Measurements from ENCODE around the gene PSMB8.
"Not testable (repeated sequence)": the region's sequence is repeated elsewhere in the genome, so short reads cannot be mapped to it uniquely, and the experiment has no call there.

Gene PSMB8

GRCh38 chr6:32836873-32837272 lies 7.0 kb downstream of the PSMB8 start:
- DNase-seq, result no peak

GRCh38 chr6:32835167-32835893 lies 8.5 kb downstream of the PSMB8 start:
- DNase-seq, result no peak

DNA sequence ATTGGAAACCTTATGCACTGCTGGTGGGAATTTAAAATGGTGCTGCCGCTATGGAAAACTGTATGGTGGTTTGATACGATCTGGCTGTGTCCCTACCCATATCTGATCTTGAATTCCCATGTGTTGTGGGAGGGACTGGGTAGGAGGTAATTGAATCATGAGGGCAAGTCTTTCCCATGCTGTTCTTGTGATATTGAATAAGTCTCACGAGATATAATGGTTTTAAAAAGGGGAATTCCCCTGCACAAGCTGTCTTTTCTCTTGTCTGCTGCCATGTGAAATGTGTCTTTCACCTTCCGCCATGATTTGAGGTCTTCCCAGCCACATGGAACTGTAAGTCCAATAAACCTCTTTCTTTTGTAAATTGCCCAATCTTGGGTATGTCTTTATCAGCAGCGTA lies 10.2 kb downstream of the PSMB8 start:
- DNase-seq, result no peak

DNA sequence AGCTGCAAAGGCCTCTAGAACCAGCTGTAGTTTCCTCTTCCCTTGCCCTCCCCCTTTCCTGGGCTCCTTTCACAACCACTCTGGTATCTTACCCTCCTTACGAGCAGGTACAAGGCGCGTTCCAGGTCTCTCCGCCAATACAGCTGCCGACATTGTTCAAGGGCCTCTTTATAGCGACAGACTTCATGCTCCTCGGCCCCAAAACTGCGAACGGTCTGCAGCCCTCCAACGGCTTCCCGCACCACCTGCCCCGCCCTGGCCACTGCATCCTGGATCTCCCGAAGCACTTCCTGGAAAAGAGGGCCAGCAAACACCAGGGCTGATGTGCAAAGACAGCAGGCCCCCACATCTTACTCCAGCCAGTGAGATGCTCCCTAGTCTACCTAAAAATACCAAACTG lies 11.3 kb downstream of the PSMB8 start:
- DNase-seq, result no peak

DNA sequence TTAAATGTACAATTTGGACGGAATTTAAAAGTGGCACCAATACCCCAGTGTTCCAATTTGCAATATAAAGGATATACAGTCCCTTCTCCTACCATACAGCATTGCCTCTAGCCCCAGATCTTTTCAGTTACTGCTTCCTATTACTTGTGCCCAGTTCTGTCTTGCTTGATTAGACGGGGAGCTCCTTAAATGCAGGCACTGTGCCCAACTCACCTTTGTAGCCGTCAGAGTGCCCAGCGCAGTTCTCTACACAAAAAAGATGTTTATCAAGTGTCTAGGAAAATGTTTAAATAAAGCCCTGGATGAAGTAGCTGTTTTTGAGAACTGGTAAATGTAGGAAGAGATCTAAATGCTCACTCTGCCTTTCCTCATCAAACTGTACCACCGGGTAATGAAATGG lies 12.9 kb downstream of the PSMB8 start:
- DNase-seq, result no peak

DNA sequence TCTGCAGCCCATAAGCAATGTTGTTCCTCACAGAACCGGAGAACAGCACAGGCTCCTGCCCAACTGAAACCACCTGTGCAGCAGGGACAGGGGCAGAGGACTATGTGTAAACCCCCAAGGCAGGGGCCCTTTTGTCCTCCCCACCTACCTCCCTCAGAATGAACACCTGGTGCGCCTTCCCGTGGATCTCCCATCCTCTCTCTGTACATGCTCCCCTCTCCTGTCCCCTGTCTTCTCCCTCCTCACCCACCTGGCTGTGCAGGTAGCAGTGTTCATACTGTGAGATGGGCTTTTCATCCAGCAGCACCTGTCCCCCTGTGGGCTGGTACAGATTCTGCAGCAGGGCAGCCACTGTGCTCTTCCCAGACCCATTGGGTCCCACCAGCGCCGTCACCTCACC lies 13.8 kb downstream of the PSMB8 start:
- DNase-seq, result no peak

GRCh38 chr6:32829495-32829894 lies 14.4 kb downstream of the PSMB8 start:
- DNase-seq, result no peak

DNA sequence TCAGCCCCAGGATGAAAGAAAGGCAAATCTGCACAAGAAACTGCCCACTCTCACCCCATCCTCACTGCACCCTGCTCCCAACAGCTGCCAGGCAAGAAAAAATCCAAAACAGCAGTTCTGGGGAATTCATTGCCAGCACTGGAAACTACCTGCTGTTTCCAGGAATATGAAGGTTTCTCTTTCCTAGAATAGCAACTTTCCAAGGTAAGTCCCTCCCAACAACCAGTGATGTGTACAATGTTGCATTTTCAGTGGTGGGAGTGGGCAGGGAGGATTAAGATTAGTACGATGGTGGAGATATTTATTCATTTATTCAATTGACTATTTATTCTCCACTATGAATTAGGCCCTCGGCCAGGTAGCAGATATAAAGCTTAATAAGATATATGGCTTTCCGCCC lies 16.8 kb downstream of the PSMB8 start:
- no peak for DNase-seq

DNA sequence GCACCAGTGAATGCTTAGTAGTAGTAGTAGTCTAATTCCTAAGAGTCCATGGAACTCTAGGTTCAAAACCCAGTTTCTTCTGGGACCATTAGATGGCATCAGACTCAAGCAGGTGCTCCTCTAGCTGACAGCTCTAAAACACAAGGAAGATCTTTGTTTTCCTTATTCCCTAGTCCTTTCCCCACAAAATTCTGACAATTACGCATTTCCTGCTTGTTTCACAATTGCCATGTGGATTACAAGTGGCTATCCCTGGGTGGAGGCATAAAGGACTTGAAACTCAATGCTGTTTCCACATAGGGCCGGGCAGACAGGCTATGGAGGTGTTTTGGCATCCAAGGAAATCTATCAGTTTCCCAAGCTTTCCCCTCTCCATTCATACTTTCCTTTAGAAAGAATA lies 17.9 kb downstream of the PSMB8 start:
- DNase-seq, result no peak

DNA sequence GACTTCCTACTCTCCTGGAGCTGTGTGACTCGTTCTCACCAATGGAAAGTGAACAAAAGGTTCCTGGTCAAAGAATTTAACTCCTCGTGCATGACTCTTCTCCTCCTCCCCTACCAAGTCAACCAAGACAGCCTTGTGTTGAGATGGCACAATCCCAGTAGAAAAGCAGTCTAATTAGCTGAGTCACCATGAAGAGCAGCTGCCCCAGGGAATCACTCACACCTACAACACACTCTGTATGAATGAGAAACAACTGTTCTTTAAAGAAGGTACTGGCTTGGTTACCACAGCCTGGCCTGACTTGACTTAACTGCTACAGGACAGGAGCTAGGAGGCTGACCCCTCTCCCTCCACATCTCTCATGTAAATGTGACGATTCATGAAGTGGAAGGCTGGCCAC lies 24.1 kb downstream of the PSMB8 start:
- no peak for DNase-seq

DNA sequence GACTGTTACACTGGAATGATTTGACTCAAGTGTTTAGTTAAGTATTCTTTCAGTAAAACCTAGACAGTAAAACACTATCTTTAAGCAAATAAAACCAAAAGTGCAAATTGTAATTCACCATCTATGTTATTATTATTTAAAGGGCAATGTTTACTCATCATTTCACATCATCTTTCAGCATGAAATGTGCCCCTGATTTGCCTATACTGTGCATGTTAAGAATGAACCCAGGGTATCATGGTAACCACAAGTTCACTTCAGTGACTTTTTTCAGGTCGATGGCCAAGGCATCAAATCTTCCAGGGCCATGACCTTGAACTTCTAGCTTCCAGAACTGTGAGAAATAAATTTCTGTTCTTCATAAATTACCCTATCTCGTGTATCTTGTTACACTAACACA lies 25.0 kb downstream of the PSMB8 start:
- no peak for DNase-seq

GRCh38 chr6:32816746-32817204 lies 27.1 kb downstream of the PSMB8 start, which contains the start of gene HLA-DOB:
HLA-DOB (minus strand) TSS chr6:32817002; CDS start chr6:32816951, 51 bp downstream.
- DNase-seq, result no peak

DNA sequence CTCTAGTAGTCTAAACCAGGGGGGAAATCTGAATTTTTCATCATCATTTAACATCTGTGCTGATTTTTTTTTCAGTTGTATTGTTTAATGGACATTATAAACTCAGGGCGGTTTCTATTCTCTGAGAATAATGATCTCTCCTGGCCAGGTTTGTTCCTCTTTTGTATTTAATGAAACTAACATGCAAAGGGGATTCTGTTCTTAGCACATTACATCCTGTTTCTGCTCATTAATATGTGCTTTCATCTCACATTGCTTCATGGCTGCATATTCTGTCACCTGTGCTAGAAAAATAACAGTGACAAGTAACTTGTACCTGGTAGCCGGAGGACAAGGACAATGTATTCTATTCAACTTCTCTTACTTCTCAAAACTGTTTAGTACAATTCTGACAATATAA lies 27.9 kb downstream of the PSMB8 start:
- DNase-seq, result no peak

DNA sequence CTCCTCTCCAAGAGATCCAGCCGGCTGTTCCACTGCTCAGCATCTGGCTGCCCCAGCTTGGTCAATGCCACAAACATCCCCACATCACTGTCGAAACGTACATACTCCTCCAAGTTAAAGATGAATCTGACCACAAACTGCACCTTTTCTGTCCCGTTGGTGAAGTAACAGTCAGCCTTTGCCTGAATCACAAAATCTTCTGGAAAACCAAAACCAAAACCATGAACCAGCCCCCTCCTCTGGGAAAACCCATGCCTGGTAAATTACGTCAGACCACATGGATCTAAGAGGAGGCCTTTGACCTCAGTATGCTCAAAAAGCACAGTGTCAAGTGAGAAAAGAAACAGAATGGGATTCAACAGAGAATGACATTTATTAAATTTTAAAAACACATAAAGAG lies 28.7 kb downstream of the PSMB8 start:
- DNase-seq, result no peak

GRCh38 chr6:32814145-32814544 lies 29.7 kb downstream of the PSMB8 start:
- DNase-seq, result no peak

- DNase-seq, result no peak
Measured at GRCh38 chr6:32809171-32809570, 34.7 kb downstream of the PSMB8 start.

DNA sequence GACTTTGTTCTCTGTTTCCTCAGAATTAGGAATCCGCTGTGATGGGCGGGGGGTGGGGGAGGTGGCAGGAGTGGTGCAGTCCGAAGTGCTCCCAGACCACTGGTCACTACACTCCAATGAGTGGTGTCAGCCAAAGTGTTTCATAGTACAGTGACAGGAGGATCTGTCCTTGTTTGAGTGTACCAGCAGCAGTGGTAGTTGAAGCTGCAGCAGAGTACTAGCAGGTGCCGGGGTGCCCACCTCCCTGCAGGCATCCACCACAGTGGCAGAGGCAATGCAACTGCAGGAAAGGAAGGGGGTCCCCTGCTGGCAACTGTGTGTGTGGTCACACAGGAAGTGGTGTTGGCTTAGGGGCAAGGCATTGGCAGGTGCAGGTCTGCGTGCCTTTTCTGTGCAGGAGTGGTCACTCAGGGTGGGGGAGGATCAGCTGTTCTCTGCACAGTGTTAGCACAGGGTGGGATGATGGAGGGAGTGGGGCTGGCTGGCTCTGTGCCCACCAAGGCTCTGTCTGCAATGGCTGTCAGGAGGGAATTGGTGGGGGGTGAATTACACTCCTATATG lies 36.7 kb downstream of the PSMB8 start:
- no peak for DNase-seq

DNA sequence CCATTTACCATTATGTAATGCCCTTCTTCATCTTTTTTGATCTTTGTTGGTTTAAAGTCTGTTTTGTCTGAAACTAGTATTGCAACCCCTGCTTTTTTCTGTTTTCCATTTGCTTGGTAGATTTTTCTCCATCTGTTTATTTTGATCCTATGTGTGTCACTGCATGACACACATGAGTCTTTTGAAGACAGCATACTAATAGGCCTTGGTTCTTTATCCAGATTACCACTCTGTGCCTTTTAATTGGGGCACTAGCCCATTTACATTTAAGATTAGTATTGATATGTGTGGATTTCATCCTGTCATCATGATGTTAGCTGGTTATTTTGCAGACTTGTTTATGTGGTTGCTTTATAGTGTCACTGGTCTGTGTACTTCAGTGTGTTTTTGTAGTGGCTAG lies 38.4 kb downstream of the PSMB8 start:
- DNase-seq, result not testable (repeated sequence)

GRCh38 chr6:32803416-32803815 lies 40.4 kb downstream of the PSMB8 start:
- no peak for DNase-seq

- no peak for DNase-seq
Measured at GRCh38 chr6:32799740-32800139, 44.1 kb downstream of the PSMB8 start.

GRCh38 chr6:32799168-32799567 lies 44.7 kb downstream of the PSMB8 start:
- DNase-seq, result no peak

- peak; percentile 80 for DNase-seq
Measured at GRCh38 chr6:32796848-32797776, 46.7 kb downstream of the PSMB8 start.

- DNase-seq, result no peak
Measured at GRCh38 chr6:32794510-32794909, 49.3 kb downstream of the PSMB8 start.

Measured in T-helper 9 cell (primary cell).